Thymus (tissue), 11 donors: ENCODE measurements around the gene LYPD6. TPM values are rescaled to one million over a fixed set of nuclear protein-coding genes. Genes with fewer than 3 reads are reported as not detected.
"Not testable (repeated sequence)": the region's sequence is repeated elsewhere in the genome, so short reads cannot be mapped to it uniquely, and the experiment has no call there.

Source experiments
- DNase-seq, 9 donors: peaks; one replicate each; pipeline ENCODE4 v3.0.0-alpha.2; 2013; ENCODE audit warnings: low spot score in 9 of 9, low read depth in 6 of 9, missing footprints in 1 of 9
- H3K27ac ChIP-seq, 2 donors: one replicate each; pipeline ENCODE4 v1.5.1; 2013; ENCODE audit warnings: control low read depth in 1 of 2, low read depth in 1 of 2, low read length in 1 of 2, mild to moderate bottlenecking in 1 of 2, moderate library complexity in 1 of 2
- H3K27me3 ChIP-seq, 2 donors: one replicate each; pipeline ENCODE4 v1.5.1; 2013; ENCODE audit warnings: low read length in 1 of 2; ENCODE audit not compliant: control insufficient read depth in 2 of 2, insufficient read depth in 1 of 2
- H3K36me3 ChIP-seq, 2 donors: one replicate each; pipeline ENCODE4 v1.5.1; 2013; ENCODE audit warnings: low read length in 1 of 2, mild to moderate bottlenecking in 1 of 2, moderate library complexity in 1 of 2; ENCODE audit not compliant: control insufficient read depth in 2 of 2, insufficient read depth in 2 of 2
- H3K4me1 ChIP-seq, 2 donors: one replicate each; pipeline ENCODE4 v1.5.1; 2013; ENCODE audit warnings: low read length in 2 of 2; ENCODE audit not compliant: control insufficient read depth in 2 of 2, insufficient read depth in 2 of 2
- H3K4me3 ChIP-seq, 2 donors: one replicate each; pipeline ENCODE4 v1.5.1; 2013; ENCODE audit warnings: low read length in 2 of 2, control low read depth in 1 of 2, mild to moderate bottlenecking in 1 of 2
- H3K9me3 ChIP-seq, 2 donors: one replicate each; pipeline ENCODE4 v1.5.1; 2013; ENCODE audit warnings: low read length in 1 of 2, mild to moderate bottlenecking in 1 of 2; ENCODE audit not compliant: control insufficient read depth in 2 of 2, insufficient read depth in 1 of 2
- WGBS: extraction: QIAGEN DNeasy Blood & Tissue Kit; methylation state at CpG from one replicate; pipeline ENCODE4 v1.1.7; 2013; 5-methylcytosine and 5-hydroxymethylcytosine counted together
- polyA plus RNA-seq: library from polyadenylated mRNA; stranded (reverse); fragments of 200-250 nt; gene quantifications from one replicate; pipeline ENCODE4 v1.2.3, GENCODE V29; 2013
- total RNA-seq: library from RNA; stranded (reverse); fragments of 120-200 nt; gene quantifications from one replicate; pipeline ENCODE4 v1.2.4, GENCODE V29; 2013
- donor health status: healthy.

LYPD6 gene
- total and polyA plus RNA-seq, 2 donors: 0.23 to 0.38 TPM

DNA sequence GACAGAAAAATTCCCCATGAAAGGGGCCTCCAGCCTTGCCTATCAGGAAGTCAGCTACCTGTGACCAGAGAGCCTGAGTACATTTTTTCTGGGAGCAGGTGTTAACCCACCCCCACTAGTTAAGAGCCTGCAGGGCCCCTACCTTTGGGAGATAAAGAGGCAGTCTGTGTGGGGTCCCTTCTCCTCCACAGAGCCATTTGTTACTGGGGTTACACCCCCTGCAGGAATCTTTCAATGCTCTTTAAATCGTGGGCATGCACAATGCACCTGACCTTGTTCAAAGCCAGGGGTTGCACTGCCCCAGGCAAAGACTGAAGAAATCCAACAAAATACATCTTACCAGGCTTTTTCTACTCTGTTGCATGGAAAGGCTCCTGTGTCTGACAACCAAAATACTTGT, 15.7 kb upstream of the LYPD6 start:
- Histone ChIP-seq H3K27ac (no peak overlapping the region), H3K9me3 (no peaks in the 10 kb centered on the region), H3K27me3 (no peaks in the 10 kb centered on the region), H3K4me1 (no peaks in the 10 kb centered on the region), H3K4me3 (no peak overlapping the region), H3K36me3 (no peaks in the 10 kb centered on the region)
- WGBS: 88% methylated on average over 1 of the region's 1 CpG
- no peak for DNase-seq

DNA sequence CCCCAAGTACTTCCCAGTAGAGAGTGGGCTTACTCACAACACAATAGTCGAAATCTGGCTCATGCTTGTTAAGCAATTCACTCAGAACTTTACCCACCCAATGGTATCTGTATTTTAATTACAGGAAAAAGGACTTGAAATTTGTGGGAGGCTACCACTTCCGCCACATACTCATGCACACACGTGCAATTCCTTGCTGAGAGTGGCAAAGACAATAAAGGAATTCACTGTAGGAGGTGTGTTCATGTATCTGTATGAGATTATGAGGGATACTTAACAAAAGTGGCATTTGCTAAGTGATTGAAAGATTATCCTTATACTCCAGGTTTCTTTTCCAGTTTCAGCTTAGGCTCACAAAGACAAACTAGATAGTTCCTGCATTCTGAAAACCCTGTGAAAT, 14.9 kb upstream of the LYPD6 start:
- no peak overlapping the region for H3K4me3 ChIP-seq
- 82% methylated on average over 3 of the region's 3 CpGs for WGBS
- no peaks in the 10 kb centered on the region for H3K36me3 ChIP-seq
- H3K27ac ChIP-seq: no peak overlapping the region
- no peak for DNase-seq
- H3K9me3 ChIP-seq: peaks cover 0 to 2% of the 10 kb centered on the region in 2 donors
- peaks cover 0 to 4% of the 10 kb centered on the region in 2 donors for H3K27me3 ChIP-seq
- H3K4me1 ChIP-seq: no peaks in the 10 kb centered on the region

DNA sequence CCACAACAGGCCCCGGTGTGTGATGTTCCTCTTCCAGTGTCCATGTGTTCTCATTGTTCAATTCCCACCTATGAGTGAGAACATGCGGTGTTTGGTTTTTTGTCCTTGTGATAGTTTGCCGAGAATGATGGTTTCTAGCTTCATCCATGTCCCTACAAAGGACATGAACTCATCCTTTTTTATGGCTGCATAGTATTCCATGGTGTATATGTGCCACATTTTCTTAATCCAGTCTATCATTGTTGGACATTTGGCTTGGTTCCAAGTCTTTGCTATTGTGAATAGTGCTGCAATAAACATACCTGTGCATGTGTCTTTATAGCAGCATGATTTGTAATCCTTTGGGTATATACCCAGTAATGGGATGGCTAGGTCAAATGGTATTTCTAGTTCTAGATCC, 11.8 kb upstream of the LYPD6 start:
- not testable (repeated sequence) for H3K27ac ChIP-seq, H3K27me3 ChIP-seq, H3K4me1 ChIP-seq, DNase-seq, H3K4me3 ChIP-seq, H3K9me3 ChIP-seq, H3K36me3 ChIP-seq
- 96% methylated on average over 3 of the region's 3 CpGs for WGBS

DNA sequence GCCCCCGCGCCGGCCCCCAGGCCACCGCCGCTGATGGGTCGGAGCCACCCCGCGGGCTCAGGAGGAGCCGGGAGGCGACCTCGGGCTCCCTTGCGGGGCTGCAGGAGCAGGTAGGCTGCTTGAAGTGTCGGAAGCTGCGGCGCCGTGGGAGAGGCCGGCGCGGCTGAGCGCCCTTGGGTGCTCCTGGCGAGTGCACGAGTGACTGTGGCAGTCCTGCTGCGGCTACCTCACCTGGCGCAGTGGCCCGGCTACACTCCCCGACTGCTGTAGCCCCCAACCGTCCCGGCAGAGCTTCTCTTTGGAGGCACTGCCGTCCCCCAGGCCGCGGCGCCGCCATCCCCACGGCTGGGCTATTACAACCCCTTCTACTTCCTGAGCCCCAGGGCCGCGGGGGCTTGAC, 10.0 kb upstream of the LYPD6 start:
- Histone ChIP-seq H3K27ac (no peak overlapping the region), H3K36me3 (no peaks in the 10 kb centered on the region), H3K9me3 (peaks cover 0 to 6% of the 10 kb centered on the region in 2 donors), H3K27me3 (peaks cover 0 to 6% of the 10 kb centered on the region in 2 donors), H3K4me3 (no peak overlapping the region), H3K4me1 (no peaks in the 10 kb centered on the region)
- 65% methylated on average over 36 of the region's 36 CpGs for WGBS
- no peak for DNase-seq

DNA sequence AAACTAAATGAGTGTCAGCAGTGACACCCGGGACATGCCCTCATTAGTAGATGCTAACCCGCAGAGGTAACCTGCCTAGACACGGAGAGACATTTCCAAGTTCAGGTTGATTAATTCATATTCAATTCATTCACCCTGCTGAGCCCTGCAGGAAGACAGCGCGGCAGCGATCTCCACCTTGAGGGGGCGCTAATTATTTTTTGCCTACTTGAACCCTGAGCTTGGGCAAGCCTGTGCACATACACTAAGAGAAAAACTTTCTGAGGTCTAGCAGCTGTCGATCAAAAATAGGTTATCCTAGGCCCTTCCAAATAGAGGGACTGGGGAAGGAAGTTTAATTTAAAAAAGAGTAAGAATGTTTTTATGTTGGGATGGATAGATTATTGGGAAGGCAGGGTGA, 1.3 kb upstream of the LYPD6 start:
- WGBS: 23% methylated on average over 8 of the region's 8 CpGs
- Histone ChIP-seq H3K27me3 (peaks cover 37 to 40% of the 10 kb centered on the region in 2 donors), H3K36me3 (no peaks in the 10 kb centered on the region), H3K4me1 (peaks cover 0 to 2% of the 10 kb centered on the region in 2 donors), H3K4me3 (no peak overlapping the region), H3K9me3 (no peaks in the 10 kb centered on the region), H3K27ac (no peak overlapping the region)
- no peak for DNase-seq

DNA sequence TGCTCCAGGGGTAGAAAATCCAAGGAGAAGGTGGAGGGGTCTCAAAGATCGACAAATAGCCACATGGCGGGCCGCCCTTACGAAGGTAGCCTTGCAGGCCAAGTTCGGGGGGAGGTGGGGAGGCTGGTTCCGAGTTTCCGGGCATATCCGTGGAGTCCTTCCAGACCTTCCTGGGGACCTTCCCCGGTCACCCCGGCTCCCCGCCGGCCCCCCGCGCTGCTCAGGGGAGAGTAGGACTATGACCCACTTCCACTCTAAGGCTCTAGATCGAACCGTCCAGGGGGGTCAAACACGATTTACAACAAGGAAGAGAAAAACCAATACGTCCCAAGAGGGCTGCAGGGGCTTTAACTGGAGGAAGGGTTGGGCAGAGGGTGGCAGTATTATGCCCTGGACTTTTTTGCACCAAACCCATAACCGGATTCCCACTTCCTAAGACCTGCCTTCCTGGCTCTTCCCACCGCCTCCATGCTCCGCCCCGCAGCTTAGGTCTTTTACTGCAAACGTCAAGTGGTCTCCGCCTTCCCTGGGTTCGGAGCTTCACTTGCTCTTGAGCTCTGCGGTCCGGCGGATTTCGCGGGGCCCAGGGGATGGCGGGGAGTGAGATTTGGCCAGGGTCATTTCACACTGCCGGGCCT, 779 bp upstream of the LYPD6 start:
- H3K4me3 ChIP-seq: peak overlapping the region in 1 of 2 donors; percentile 27
- H3K27ac ChIP-seq: no peak overlapping the region
- no peaks in the 10 kb centered on the region for H3K9me3 ChIP-seq
- peaks cover 0 to 2% of the 10 kb centered on the region in 2 donors for H3K4me1 ChIP-seq
- peaks cover 37 to 40% of the 10 kb centered on the region in 2 donors for H3K27me3 ChIP-seq
- 6% methylated on average over 32 of the region's 32 CpGs for WGBS
- no peak for DNase-seq
- H3K36me3 ChIP-seq: no peaks in the 10 kb centered on the region

DNA sequence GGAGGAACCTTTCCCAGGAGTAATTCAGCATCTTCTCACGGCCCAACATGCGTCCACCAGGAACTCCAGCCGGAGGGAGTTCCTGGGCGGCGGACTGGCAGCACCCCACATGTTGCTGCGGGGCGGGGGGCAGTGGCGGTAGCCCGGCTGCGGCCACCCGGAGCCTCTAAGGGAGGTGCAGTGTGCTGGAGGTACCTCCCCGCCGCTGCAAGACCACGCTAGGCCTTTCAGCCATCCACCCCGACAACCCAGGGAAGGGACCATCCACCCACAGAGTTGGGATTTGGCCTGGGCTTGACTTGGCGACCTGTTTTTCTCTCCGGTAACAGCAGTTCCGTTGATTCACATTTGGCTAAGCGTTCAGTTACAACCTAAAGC, 625 bp downstream of the LYPD6 start:
- H3K27me3 ChIP-seq: peaks cover 37 to 40% of the 10 kb centered on the region in 2 donors
- H3K4me3 ChIP-seq: peak overlapping the region in 1 of 2 donors; percentile 29
- no peak for DNase-seq
- no peaks in the 10 kb centered on the region for H3K36me3 ChIP-seq
- 4% methylated on average over 19 of the region's 19 CpGs for WGBS
- H3K27ac ChIP-seq: no peak overlapping the region
- no peaks in the 10 kb centered on the region for H3K9me3 ChIP-seq
- peaks cover 0 to 2% of the 10 kb centered on the region in 2 donors for H3K4me1 ChIP-seq

DNA sequence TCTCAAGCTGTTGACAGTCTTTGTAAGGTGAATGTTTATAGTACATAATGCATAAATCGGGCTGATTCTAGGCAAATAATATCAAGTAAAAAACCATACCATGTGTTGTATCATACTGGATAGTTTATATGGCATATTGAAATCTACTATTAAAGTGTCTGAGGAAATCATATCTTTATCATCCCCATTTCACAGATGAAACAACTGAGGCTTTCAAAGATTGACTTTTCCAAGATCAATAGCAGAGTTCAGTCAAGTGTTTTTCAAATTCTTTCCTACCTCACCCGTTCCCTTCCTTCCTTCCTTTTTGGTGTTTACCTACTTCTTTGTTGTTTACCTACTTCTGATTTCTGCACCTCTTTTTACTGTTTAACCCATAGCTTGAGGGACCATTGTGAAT, 2.0 kb downstream of the LYPD6 start:
- peaks cover 0 to 2% of the 10 kb centered on the region in 2 donors for H3K4me1 ChIP-seq
- no peak overlapping the region for H3K27ac ChIP-seq
- H3K27me3 ChIP-seq: peaks cover 37 to 40% of the 10 kb centered on the region in 2 donors
- 80% methylated on average over 2 of the region's 2 CpGs for WGBS
- no peak for DNase-seq
- H3K4me3 ChIP-seq: no peak overlapping the region
- H3K9me3 ChIP-seq: no peaks in the 10 kb centered on the region
- no peaks in the 10 kb centered on the region for H3K36me3 ChIP-seq

DNA sequence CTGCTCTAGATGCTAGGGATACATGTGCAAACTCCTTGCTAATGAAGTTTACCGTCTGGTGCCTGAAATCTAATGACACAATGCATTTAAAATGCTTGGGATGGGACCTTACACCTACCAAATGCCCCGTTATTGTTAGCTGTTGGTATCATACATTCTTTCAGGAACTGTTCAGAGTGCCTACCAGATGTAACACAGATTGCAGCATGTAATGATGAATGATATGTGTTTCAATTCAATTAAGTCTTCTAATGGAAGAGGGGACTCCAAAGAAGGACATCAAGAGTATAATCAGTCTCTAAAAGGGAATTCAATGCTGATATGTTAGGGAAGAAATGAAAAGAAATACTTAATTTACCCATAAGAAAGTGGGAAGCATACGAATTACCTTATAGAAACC, 3.2 kb downstream of the LYPD6 start:
- no peaks in the 10 kb centered on the region for H3K9me3 ChIP-seq
- no peak overlapping the region for H3K4me3 ChIP-seq
- no peak for DNase-seq
- H3K27me3 ChIP-seq: peaks cover 33 to 34% of the 10 kb centered on the region in 2 donors
- H3K36me3 ChIP-seq: no peaks in the 10 kb centered on the region
- 93% methylated on average over 3 of the region's 3 CpGs for WGBS
- H3K4me1 ChIP-seq: peaks cover 0 to 2% of the 10 kb centered on the region in 2 donors
- H3K27ac ChIP-seq: no peak overlapping the region
